T-helper 17 cell (primary cell): Measurements from ENCODE around the gene PYGB. TPM values are rescaled to one million over a fixed set of nuclear protein-coding genes. Genes with fewer than 3 reads are reported as not detected.

Source experiments
- ATAC-seq: fragments of 150-1000 bp; cut with Tn5 transposase; 2 replicates; pipeline ENCODE4 v1.10.0; 2021; ENCODE audit warnings: mild to moderate bottlenecking, moderate library complexity
- DNase-seq, 3 donors: peaks; one replicate each; pipeline versions ENCODE4 v3.0.0 to v3.0.0-alpha.2; 2020 to 2021
- H3K9me3 ChIP-seq: one replicate; pipeline ENCODE4 v1.7.0; 2013; ENCODE audit warnings: low read length, mild to moderate bottlenecking; ENCODE audit not compliant: control insufficient read depth, poor library complexity, severe bottlenecking
- H3K27ac Mint-ChIP-seq: one replicate; pipeline ENCODE4 v1.8.0; 2022; ENCODE audit warnings: mild to moderate bottlenecking, moderate library complexity, mixed read lengths
- H3K27me3 Mint-ChIP-seq: one replicate; pipeline ENCODE4 v1.8.0; 2022; ENCODE audit warnings: mixed read lengths
- H3K36me3 Mint-ChIP-seq: one replicate; pipeline ENCODE4 v1.8.0; 2022; ENCODE audit warnings: low read depth, mixed read lengths
- H3K4me1 Mint-ChIP-seq: one replicate; pipeline ENCODE4 v1.8.0; 2022; ENCODE audit warnings: mild to moderate bottlenecking, mixed read lengths
- H3K4me3 Mint-ChIP-seq: one replicate; pipeline ENCODE4 v1.8.0; 2022; ENCODE audit warnings: mild to moderate bottlenecking, moderate library complexity, mixed read lengths
- total RNA-seq, 4 donors: library from RNA in 2 of 4; stranded (reverse) in 2 of 4; gene quantifications; one replicate each; pipeline ENCODE4 v1.2.3 and lab custom pipeline; 2022 to 2026

PYGB gene
- total RNA-seq, 2 donors from 2014 or later: 28.6 to 53.1 TPM

DNA sequence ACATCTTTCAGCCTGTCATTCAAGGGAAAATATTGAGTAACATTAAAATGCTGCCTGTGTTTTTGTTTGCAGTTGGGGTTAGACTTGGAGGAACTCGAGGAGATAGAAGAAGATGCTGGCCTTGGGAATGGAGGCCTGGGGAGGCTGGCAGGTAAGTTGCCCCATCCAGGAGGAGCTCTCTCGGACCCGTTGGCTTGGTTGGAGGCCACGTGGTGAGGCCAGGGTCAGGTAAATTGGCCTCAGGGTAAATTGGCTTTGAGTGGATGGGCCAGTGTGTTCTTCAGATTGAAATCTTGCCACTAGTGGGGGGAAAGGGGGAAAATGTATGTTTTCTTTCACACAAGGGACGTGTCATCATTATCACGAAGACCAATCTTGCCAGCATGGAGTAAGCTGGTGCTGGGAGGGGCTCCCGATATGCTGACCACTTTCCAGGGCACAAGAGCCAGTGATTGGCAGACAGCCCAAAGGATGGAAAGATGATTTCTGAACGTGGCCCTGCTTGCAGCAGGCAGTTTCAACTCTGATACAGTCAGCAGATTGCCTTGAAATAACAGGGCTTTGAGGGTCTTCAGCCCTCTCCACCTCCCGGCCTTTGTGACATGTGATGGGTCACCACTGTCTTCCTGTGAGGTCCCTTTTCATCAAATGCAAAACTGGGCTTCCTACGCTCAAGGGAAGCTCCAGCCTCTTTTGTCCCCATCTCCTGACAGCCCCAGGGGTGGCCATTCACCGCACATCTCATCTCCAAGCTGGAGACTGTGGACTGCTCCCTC, 21.4 kb downstream of the PYGB start:
- no peak for ATAC-seq
- peaks cover 3% of the 10 kb centered on the region for H3K36me3 Mint-ChIP-seq

DNA sequence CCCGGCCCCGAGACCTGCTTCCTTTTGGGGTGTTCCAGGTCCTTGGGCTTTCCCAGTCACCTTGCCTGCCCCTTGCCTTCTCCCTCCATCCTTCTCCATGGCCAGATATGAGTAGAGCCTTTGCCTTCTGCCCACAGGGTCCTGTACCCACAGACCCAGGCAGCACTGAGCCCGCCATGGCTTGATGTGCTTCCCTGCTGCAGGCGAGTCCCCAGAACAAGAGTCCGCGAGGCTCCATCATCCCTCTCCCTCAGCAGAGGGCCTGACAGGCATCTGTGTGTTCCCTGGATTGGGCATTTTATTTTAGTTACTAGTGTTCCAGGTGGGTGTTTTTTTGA, 21.9 kb downstream of the PYGB start:
- no peaks in the 10 kb centered on the region for H3K9me3 ChIP-seq
- H3K36me3 Mint-ChIP-seq: peaks cover 3% of the 10 kb centered on the region
- peak overlapping the region; percentile 31 for H3K4me3 Mint-ChIP-seq
- peak overlapping the region; percentile 78 for H3K27ac Mint-ChIP-seq
- peaks cover 8% of the 10 kb centered on the region for H3K4me1 Mint-ChIP-seq
- no peaks in the 10 kb centered on the region for H3K27me3 Mint-ChIP-seq
- DNase-seq (no peak), ATAC-seq (no peak)

More for the DNA sequence above, 21.4 kb downstream of the PYGB start:
- Mint-ChIP-seq H3K4me3 (peak overlapping the region; percentile 31), H3K4me1 (peaks cover 8% of the 10 kb centered on the region), H3K27ac (peak overlapping the region; percentile 78), H3K27me3 (no peaks in the 10 kb centered on the region)
- no peak for DNase-seq
- H3K9me3 ChIP-seq: no peaks in the 10 kb centered on the region

DNA sequence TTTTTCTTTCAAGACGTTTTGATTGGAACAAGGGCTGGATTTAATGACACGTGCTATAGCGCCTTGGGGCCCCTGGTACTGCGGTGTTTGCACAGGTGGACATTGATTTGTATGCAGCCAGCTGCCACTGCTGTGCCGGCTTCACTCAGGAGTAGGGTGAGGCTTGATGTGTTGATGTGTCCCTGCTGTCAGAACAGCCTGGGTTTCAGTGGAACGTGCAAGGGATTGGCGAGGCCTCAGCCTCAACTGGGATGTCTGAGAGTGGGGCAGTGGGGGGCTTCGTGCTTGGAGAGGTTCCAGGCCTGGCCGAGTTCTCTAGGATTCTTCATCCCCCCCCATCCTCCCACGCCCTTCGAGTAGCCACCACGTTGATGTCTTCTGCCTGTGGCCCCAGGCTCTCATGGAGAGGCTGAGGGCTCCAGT, 23.0 kb downstream of the PYGB start:
- ATAC-seq (no peak), DNase-seq (no peak)
- peak overlapping the region; percentile 83 for H3K27ac Mint-ChIP-seq
- no peaks in the 10 kb centered on the region for H3K9me3 ChIP-seq
- no peaks in the 10 kb centered on the region for H3K27me3 Mint-ChIP-seq
- H3K36me3 Mint-ChIP-seq: peaks cover 3% of the 10 kb centered on the region
- peaks cover 11% of the 10 kb centered on the region for H3K4me1 Mint-ChIP-seq
- H3K4me3 Mint-ChIP-seq: no peak overlapping the region

DNA sequence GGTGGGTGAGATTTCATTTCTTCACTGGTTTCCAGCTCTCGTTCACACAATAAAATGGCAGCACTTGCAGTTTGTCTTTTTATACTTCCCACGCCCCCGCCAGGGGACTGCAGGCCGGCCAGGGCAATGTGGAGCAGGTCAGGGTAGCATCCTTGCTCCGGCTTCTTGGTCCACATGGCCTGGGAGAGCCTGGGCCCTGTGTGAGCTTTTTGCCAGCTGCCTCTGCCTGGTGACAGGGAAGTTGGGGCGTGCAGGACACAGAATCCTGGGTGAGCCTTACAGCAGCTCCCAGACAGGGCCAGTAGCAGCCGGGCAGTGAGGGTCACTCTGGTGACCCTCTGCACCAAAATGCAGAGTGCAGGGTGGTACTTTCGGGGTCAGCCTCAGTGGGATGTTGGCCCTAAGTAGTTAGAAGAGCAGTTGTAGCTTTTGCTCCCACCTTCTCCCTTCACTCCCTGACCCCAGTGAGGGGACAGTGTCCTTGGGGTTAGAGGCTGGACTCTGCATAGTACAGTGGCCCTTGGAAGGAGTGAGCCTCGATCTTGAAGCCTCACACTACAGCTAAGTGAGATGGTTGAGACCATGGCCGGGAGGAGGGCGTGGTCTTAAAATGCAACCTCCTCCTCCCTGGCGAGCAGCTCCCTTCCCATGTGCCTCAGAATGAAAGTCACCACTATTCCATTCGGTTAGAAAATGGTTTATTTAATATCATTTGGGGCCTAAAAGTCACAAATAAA, 23.8 kb downstream of the PYGB start:
- no peaks in the 10 kb centered on the region for H3K27me3 Mint-ChIP-seq
- peaks cover 3% of the 10 kb centered on the region for H3K36me3 Mint-ChIP-seq
- H3K4me1 Mint-ChIP-seq: peaks cover 9% of the 10 kb centered on the region
- no peaks in the 10 kb centered on the region for H3K9me3 ChIP-seq
- no peak for ATAC-seq
- peak overlapping the region; percentile 83 for H3K27ac Mint-ChIP-seq
- peak in 1 of 3 donors; percentile 6 for DNase-seq
- no peak overlapping the region for H3K4me3 Mint-ChIP-seq

DNA sequence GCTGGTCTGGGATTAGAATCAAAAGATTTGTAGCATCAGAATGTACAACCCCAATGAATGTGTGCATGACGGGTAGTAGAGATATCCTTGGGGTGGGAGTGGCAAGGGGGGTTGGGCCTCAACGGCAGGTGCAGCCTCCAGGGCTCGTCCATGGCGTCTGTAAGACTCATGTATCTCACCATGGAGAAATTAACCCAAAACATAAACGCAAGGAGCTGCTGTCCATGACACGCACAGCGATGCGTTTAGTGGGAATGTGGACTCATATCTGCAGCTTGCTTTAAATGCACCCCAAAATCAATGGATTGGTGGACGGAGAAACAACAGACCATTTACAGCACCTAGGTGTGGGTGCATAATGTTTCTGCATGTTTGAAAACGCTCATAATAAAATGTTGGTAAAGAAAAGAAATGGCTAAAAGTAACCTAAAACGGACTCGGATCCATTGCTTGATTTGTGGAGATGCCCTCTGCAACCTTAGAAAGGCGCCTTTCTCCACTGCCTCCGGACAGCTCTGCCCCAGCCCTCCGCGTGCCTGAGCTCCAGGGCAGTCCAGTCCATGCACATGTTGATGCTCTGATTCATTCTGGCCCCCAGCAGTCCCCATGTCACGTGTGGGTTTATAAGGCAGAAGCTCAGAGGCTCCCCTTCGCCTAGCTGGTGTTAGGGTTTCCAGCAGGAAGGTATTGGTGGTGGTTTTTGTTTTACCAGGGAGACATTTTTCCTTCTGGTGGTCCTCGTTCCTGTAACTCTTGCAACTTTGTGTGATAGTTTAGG, 24.5 kb downstream of the PYGB start:
- no peak overlapping the region for H3K27ac Mint-ChIP-seq
- peak in 1 of 3 donors; percentile 3 for DNase-seq
- no peaks in the 10 kb centered on the region for H3K27me3 Mint-ChIP-seq

GRCh38 chr20:25273046-25273445, 25.2 kb downstream of the PYGB start:
- peaks cover 3% of the 10 kb centered on the region for H3K36me3 Mint-ChIP-seq
- H3K9me3 ChIP-seq: no peaks in the 10 kb centered on the region
- H3K27me3 Mint-ChIP-seq: no peaks in the 10 kb centered on the region

More for the DNA sequence above, 24.5 kb downstream of the PYGB start:
- H3K4me3 Mint-ChIP-seq: no peak overlapping the region
- peaks cover 5% of the 10 kb centered on the region for H3K4me1 Mint-ChIP-seq
- H3K36me3 Mint-ChIP-seq: peaks cover 3% of the 10 kb centered on the region
- no peak for ATAC-seq
- H3K9me3 ChIP-seq: no peaks in the 10 kb centered on the region

DNA sequence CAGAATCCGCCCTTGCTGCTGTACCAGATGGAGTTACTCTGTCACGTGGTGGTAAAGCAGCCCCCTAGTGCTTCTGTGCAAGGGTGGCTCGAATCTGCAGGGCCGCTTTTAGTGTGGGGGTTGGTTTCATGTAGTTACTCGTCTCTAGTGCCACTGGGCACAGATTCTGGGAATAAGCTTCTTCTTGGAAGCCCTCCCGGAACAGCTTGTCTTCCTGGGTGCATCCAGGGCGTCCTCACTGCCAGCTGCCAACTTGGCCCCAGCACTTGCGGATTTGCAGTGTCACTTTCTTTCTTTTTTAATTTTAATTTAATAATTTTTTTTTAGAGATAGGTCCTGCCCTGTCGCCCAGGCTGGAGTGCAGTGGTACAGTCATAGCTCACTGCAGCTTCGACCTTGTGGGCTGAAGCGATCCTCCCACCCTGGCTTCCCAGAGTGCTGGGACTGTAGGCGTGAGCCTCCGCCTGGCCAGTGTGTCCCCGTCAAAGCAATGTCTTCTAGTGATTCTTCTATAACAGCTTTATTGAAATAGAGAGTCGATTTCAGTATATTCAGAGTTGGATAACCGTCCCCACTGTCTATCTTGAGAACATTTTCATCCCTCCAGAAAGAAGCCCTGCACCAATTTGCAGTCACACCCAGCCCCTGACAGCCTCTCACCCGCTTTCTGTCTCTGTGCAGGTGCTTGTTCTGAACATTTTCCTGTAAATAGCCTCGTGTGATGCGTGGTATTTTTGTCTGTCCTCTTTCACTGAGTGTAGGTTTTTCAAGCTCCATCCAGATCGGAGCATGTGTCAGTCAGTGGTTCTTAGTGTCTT, 25.9 kb downstream of the PYGB start:
- H3K27me3 Mint-ChIP-seq: no peaks in the 10 kb centered on the region
- H3K36me3 Mint-ChIP-seq: peaks cover 3% of the 10 kb centered on the region
- H3K4me3 Mint-ChIP-seq: no peak overlapping the region
- peaks cover 3% of the 10 kb centered on the region for H3K4me1 Mint-ChIP-seq
- DNase-seq (no peak), ATAC-seq (no peak)
- H3K9me3 ChIP-seq: no peaks in the 10 kb centered on the region
- no peak overlapping the region for H3K27ac Mint-ChIP-seq

More at GRCh38 chr20:25273046-25273445, 25.2 kb downstream of the PYGB start:
- Mint-ChIP-seq H3K27ac (no peak overlapping the region), H3K4me3 (no peak overlapping the region), H3K4me1 (peaks cover 3% of the 10 kb centered on the region)
- no peak for ATAC-seq
- DNase-seq: no peak

DNA sequence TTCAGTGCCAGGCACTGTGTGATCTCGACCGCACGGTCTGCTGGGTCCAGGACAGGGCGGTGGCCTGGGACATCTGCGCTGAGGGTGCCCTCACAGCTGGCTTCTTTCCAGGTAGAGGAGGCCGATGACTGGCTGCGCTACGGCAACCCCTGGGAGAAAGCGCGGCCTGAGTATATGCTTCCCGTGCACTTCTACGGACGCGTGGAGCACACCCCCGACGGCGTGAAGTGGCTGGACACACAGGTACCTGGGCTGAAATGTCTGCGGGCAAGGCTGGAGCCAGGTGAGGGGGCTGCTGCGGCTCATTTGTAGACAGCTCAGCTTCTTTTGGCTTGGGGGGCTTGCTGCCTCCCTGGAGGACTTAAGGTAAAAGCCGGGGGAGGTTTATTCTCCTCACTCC, 26.6 kb downstream of the PYGB start:
- DNase-seq: peak in 1 of 3 donors; percentile 7

GRCh38 chr20:25274891-25275812, 27.3 kb downstream of the PYGB start:
- ATAC-seq (no peak), DNase-seq (peak in 1 of 3 donors; percentile 4)
- H3K9me3 ChIP-seq: no peaks in the 10 kb centered on the region
- no peak overlapping the region for H3K4me3 Mint-ChIP-seq
- no peaks in the 10 kb centered on the region for H3K27me3 Mint-ChIP-seq
- H3K27ac Mint-ChIP-seq: no peak overlapping the region
- no peaks in the 10 kb centered on the region for H3K36me3 Mint-ChIP-seq
- peaks cover 3% of the 10 kb centered on the region for H3K4me1 Mint-ChIP-seq

More for the DNA sequence above, 26.6 kb downstream of the PYGB start:
- no peaks in the 10 kb centered on the region for H3K9me3 ChIP-seq
- no peaks in the 10 kb centered on the region for H3K27me3 Mint-ChIP-seq
- H3K4me3 Mint-ChIP-seq: no peak overlapping the region
- H3K36me3 Mint-ChIP-seq: peaks cover 3% of the 10 kb centered on the region
- peaks cover 3% of the 10 kb centered on the region for H3K4me1 Mint-ChIP-seq
- ATAC-seq: no peak
- no peak overlapping the region for H3K27ac Mint-ChIP-seq

DNA sequence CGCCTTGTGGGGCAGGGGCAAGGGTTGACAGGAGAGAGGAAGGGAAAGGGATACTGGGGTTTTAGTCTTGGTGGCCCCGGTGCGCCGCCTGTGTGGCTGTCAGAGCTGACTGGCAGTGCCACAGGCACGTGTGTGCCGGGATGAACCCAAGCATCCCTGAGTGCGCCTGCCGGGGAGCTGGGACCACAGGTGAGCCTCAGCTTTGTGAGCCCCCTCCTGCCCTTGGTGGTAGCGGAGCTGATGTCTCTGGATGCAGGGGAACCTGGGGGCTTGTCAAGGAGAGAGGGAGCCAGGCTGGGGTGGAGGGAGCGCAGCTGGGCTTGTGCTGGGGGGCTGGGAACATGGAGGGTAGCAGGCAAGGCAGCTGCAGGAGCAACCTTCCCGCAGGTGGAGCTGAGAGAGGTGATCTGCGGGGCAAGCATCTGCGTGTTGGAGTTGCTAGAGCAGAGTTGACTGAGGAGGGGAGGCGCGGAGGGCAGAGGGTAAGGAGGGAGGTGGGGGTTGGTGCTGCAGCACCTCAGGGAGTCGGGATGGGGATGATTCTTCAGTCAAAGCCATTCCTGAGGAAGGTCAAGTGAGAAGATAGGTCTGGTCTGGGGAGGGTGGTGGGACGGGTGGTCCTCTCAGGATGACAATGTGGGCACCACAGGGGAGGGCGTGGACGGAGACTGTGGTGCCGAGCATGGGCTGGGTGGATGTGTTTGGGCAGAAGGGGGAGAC, 28.1 kb downstream of the PYGB start:
- Mint-ChIP-seq H3K4me3 (no peak overlapping the region), H3K36me3 (no peaks in the 10 kb centered on the region), H3K4me1 (peaks cover 3% of the 10 kb centered on the region), H3K27ac (no peak overlapping the region), H3K27me3 (no peaks in the 10 kb centered on the region)
- ATAC-seq (no peak), DNase-seq (peak in 1 of 3 donors; percentile 5)
- no peaks in the 10 kb centered on the region for H3K9me3 ChIP-seq

GRCh38 chr20:25276533-25277050, 28.7 kb downstream of the PYGB start:
- Mint-ChIP-seq H3K27ac (peak overlapping the region; percentile 19), H3K4me1 (peaks cover 3% of the 10 kb centered on the region), H3K27me3 (no peaks in the 10 kb centered on the region), H3K36me3 (no peaks in the 10 kb centered on the region), H3K4me3 (no peak overlapping the region)
- DNase-seq: peak in 1 of 3 donors; percentile 2
- no peak for ATAC-seq
- H3K9me3 ChIP-seq: no peaks in the 10 kb centered on the region
